Adrenal gland (tissue), 12 donors: ENCODE results near the gene USF3. TPM values are rescaled to one million over a fixed set of nuclear protein-coding genes. Genes with fewer than 3 reads are reported as not detected.

ENCODE experiments used
- DNase-seq, 7 donors: peaks; one replicate each; pipeline ENCODE4 v3.0.0-alpha.2; 2019 to 2020
- H3K27ac ChIP-seq, 5 donors: fragments of 200-600 bp; sonication (generic) in 4 of 5; 1 replicate in 3 of 5; 2 replicates in 2 of 5; pipeline versions ENCODE4 v1.5.1 to v1.8.0; 2016 to 2020; ENCODE audit warnings: mild to moderate bottlenecking in 1 of 5
- H3K27me3 ChIP-seq: fragments of 200-600 bp; 2 replicates; pipeline ENCODE4 v1.8.0; 2021
- H3K36me3 ChIP-seq, 2 donors: fragments of 200-600 bp; replicated peaks in 1 of 2; 1 replicate in 1 of 2; 2 replicates in 1 of 2; pipeline versions ENCODE4 v1.5.1 to v1.8.0; 2018 to 2022
- H3K4me1 ChIP-seq, 2 donors: fragments of 200-600 bp; replicated peaks in 1 of 2; 1 replicate in 1 of 2; 2 replicates in 1 of 2; pipeline versions ENCODE4 v1.5.1 to v1.8.0; 2018 to 2021
- H3K4me3 ChIP-seq, 4 donors: fragments of 200-600 bp; sonication (generic) in 3 of 4; one replicate each; pipeline ENCODE4 v1.5.1; 2016 to 2018
- H3K9me3 ChIP-seq, 3 donors: fragments of 200-600 bp; sonication (generic) in 1 of 3; replicated peaks in 1 of 3; 1 replicate in 2 of 3; 2 replicates in 1 of 3; pipeline versions ENCODE4 v1.5.1 to v1.8.0; 2016 to 2021
- POLR2A ChIP-seq, 2 donors: fragments of 450-650 bp; IDR thresholded peaks; one replicate each; pipeline ENCODE4 v1.6.1; 2017; ENCODE audit warnings: antibody characterized with exemption in 2 of 2, mild to moderate bottlenecking in 2 of 2, moderate library complexity in 1 of 2
- WGBS, 4 donors: extraction: QIAGEN DNeasy Blood & Tissue Kit in 2 of 4; methylation state at CpG; one replicate each; pipeline versions ENCODE4 v1.1.5 to v1.1.7; 2013 to 2017; 5-methylcytosine and 5-hydroxymethylcytosine counted together
- intact Hi-C, 2 donors: fragments of 100-400 bp; cut with DNase I; formaldehyde crosslinking; loops; one replicate each; pipeline versions ENCODE4 v1.14.1 to v1.15.0; 2022 to 2023
- polyA plus RNA-seq, 3 donors: library from polyadenylated mRNA; stranded (reverse); fragments of 200-250 nt in 2 of 3; fragments of 350-450 nt in 1 of 3; fragmentation: Illumina TruSeq in 1 of 3; extraction: RNeasy Lipid Tissue Mini Kit (QIAGEN cat#74804) in 1 of 3; gene quantifications; one replicate each; pipeline ENCODE4 v1.2.3, GENCODE V29; 2013 to 2014
- total RNA-seq, 9 donors: library from RNA; depleted of rRNA in 4 of 9; stranded (reverse); fragments of >200 nt in 4 of 9; fragments of 120-200 nt in 1 of 9; fragmentation: NEBNext Ultra II Directional in 1 of 9; extraction: Animal tissue kit (Norgen Biotek cat#: 25700) in 1 of 9; gene quantifications; one replicate each; pipeline versions ENCODE4 v1.1.0 to v1.2.4, GENCODE V29; 2013 to 2023
- TF ChIP-seq, protein P1 (sequence below), 6 experiments: fragments of 450-650 bp in 4 of 6; fragments of 200-600 bp in 2 of 6; sonication (generic) in 1 of 6; IDR thresholded peaks; 1 replicate in 5 of 6; 2 replicates in 1 of 6; pipeline versions ENCODE4 v1.5.1 to v1.8.0; 2016 to 2021; ENCODE audit warnings: antibody characterized with exemption in 6 of 6, mild to moderate bottlenecking in 2 of 6, moderate library complexity in 1 of 6
- donor health status: healthy with polysubstance abuse.
- donor health status: Bipolar disorder and iron deficiency.
- donor health status: DM: yes; HTN: yes; CAD: no.
- donor health status: DM: no; HTN: no; CAD: no.
- donor health status: DM: no; HTN: no; CAD: no.
- donor health status: DM: yes; HTN: yes; CAD: no.

Gene USF3
- total and polyA plus RNA-seq, 12 donors, result 3.9 to 22.4 (median 14.4) TPM

GRCh38 chr3:113698213-113698742 is 1.8 kb upstream of the USF3 start:
- no peaks in the 10 kb centered on the region for H3K27me3 ChIP-seq
- no peak for DNase-seq
- peaks cover 7 to 31% of the 10 kb centered on the region in 2 donors for H3K4me1 ChIP-seq
- TF ChIP-seq, protein P1, sequence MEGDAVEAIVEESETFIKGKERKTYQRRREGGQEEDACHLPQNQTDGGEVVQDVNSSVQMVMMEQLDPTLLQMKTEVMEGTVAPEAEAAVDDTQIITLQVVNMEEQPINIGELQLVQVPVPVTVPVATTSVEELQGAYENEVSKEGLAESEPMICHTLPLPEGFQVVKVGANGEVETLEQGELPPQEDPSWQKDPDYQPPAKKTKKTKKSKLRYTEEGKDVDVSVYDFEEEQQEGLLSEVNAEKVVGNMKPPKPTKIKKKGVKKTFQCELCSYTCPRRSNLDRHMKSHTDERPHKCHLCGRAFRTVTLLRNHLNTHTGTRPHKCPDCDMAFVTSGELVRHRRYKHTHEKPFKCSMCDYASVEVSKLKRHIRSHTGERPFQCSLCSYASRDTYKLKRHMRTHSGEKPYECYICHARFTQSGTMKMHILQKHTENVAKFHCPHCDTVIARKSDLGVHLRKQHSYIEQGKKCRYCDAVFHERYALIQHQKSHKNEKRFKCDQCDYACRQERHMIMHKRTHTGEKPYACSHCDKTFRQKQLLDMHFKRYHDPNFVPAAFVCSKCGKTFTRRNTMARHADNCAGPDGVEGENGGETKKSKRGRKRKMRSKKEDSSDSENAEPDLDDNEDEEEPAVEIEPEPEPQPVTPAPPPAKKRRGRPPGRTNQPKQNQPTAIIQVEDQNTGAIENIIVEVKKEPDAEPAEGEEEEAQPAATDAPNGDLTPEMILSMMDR (IDR thresholded peaks at IDR 0.05), result no peak
- no peak for TF ChIP-seq POLR2A (IDR thresholded peaks at IDR 0.05)
- no peaks in the 10 kb centered on the region for H3K9me3 ChIP-seq
- peak overlapping the region in 1 of 4 donors; percentile 98 for H3K4me3 ChIP-seq
- intact Hi-C loops, result no loop called here
- no peaks in the 10 kb centered on the region for H3K36me3 ChIP-seq
- WGBS, 4 donors, result 54 to 66% (median 62%) methylated on average over 6 of the region's 6 CpGs
- H3K27ac ChIP-seq, result peak overlapping the region in 1 of 5 donors; percentile 98

GRCh38 chr3:113697500-113698090 is 1.2 kb upstream of the USF3 start:
- H3K4me3 ChIP-seq, result peak overlapping the region; percentile 12 to 98 (median 42)
- H3K4me1 ChIP-seq, result peaks cover 7 to 38% of the 10 kb centered on the region in 2 donors
- H3K9me3 ChIP-seq, result no peaks in the 10 kb centered on the region
- intact Hi-C loops, result no loop called here
- no peaks in the 10 kb centered on the region for H3K36me3 ChIP-seq
- peak overlapping the region; percentile 23 to 98 (median 84) for H3K27ac ChIP-seq
- no peaks in the 10 kb centered on the region for H3K27me3 ChIP-seq
- WGBS, 4 donors, result 4 to 7% (median 6%) methylated on average over 10 of the region's 10 CpGs
- TF ChIP-seq, protein P1 (IDR thresholded peaks at IDR 0.05), result no peak
- TF ChIP-seq POLR2A (IDR thresholded peaks at IDR 0.05), result no peak
- DNase-seq, result peak in 2 of 7 donors; percentile 9 to 17

GRCh38 chr3:113696658-113697499 is 437 bp upstream of the USF3 start:
- 0 to 1% (median 0%) methylated on average over 25 to 38 of the region's 38 CpGs for WGBS, 4 donors
- peaks cover 7 to 39% of the 10 kb centered on the region in 2 donors for H3K4me1 ChIP-seq
- H3K27me3 ChIP-seq, result no peaks in the 10 kb centered on the region
- H3K36me3 ChIP-seq, result no peaks in the 10 kb centered on the region
- no peaks in the 10 kb centered on the region for H3K9me3 ChIP-seq
- H3K4me3 ChIP-seq, result peak overlapping the region; percentile 12 to 98 (median 61)
- peak overlapping the region; percentile 23 to 99 (median 96) for H3K27ac ChIP-seq
- TF ChIP-seq, protein P1 (IDR thresholded peaks at IDR 0.05), result peak in 4 of 6 experiments; percentile 8 to 41 (median 34)
- no peak for TF ChIP-seq POLR2A (IDR thresholded peaks at IDR 0.05)
- intact Hi-C loops, result no loop called here
- peak; percentile 99 to 100 (median 100) for DNase-seq

GRCh38 chr3:113695431-113695785 is 1.0 kb downstream of the USF3 start:
- TF ChIP-seq, protein P1 (IDR thresholded peaks at IDR 0.05), result no peak
- TF ChIP-seq POLR2A (IDR thresholded peaks at IDR 0.05), result peak in 1 of 2 donors; percentile 1
- Histone ChIP-seq H3K4me3 (peak overlapping the region in 3 of 4 donors; percentile 7 to 98 (median 93)), H3K27ac (peak overlapping the region in 4 of 5 donors; percentile 93 to 99 (median 97)), H3K9me3 (no peaks in the 10 kb centered on the region), H3K36me3 (no peaks in the 10 kb centered on the region), H3K27me3 (no peaks in the 10 kb centered on the region), H3K4me1 (peaks cover 7 to 39% of the 10 kb centered on the region in 2 donors)
- 11 to 19% (median 13%) methylated on average over 8 of the region's 8 CpGs for WGBS, 4 donors
- DNase-seq, result no peak
- intact Hi-C loops, result no loop called here
